Neural progenitor cell (in vitro differentiated cells): ENCODE measurements around the gene PPP1R27. TPM values are rescaled to one million over a fixed set of nuclear protein-coding genes. Genes with fewer than 3 reads are reported as not detected.

Source experiments
- DNase-seq: peaks from one replicate; pipeline ENCODE4 v3.0.0-alpha.2; 2016; ENCODE audit warnings: low spot score
- H2AFZ ChIP-seq: fragments of 200-600 bp; sonication (generic); replicated peaks from 2 replicates; pipeline ENCODE4 v1.6.1; 2016; ENCODE audit warnings: antibody characterized with exemption
- H3F3A ChIP-seq: fragments of 200-600 bp; sonication (generic); 2 replicates; pipeline ENCODE4 v1.6.1; 2016; ENCODE audit warnings: antibody characterized with exemption, low read depth
- H3K27ac ChIP-seq: fragments of 200-600 bp; sonication (generic); 2 replicates; pipeline ENCODE4 v1.5.1; 2016; ENCODE audit warnings: mild to moderate bottlenecking
- H3K27me3 ChIP-seq: fragments of 200-600 bp; sonication (generic); 2 replicates; pipeline ENCODE4 v1.6.1; 2016; ENCODE audit warnings: mild to moderate bottlenecking, moderate library complexity
- H3K36me3 ChIP-seq: fragments of 200-600 bp; sonication (generic); 2 replicates; pipeline ENCODE4 v1.5.1; 2016
- H3K4me1 ChIP-seq: fragments of 200-600 bp; sonication (generic); 2 replicates; pipeline ENCODE4 v1.6.1; 2016; ENCODE audit warnings: mixed run types
- H3K4me2 ChIP-seq: fragments of 200-600 bp; sonication (generic); 2 replicates; pipeline ENCODE4 v1.6.1; 2016
- H3K4me3 ChIP-seq: fragments of 200-600 bp; sonication (generic); 2 replicates; pipeline ENCODE4 v1.5.1; 2016
- H3K79me2 ChIP-seq: fragments of 200-600 bp; sonication (generic); 2 replicates; pipeline ENCODE4 v1.6.1; 2016; ENCODE audit warnings: low read depth
- H3K9ac ChIP-seq: fragments of 200-600 bp; sonication (generic); 2 replicates; pipeline ENCODE4 v1.6.1; 2016
- H3K9me3 ChIP-seq: fragments of 200-600 bp; sonication (generic); 2 replicates; pipeline ENCODE4 v1.5.1; 2016; ENCODE audit warnings: low read depth
- H4K20me1 ChIP-seq: fragments of 200-600 bp; sonication (generic); 2 replicates; pipeline ENCODE4 v1.6.1; 2016; ENCODE audit warnings: low read depth
- H3K27ac Mint-ChIP-seq: 3 replicates; pipeline ENCODE4 v1.8.0; 2021; ENCODE audit warnings: mixed read lengths
- H3K27me3 Mint-ChIP-seq: 2 replicates; pipeline ENCODE4 v1.8.0; 2022; ENCODE audit warnings: low read depth, mild to moderate bottlenecking, inconsistent platforms, moderate library complexity, mixed read lengths; ENCODE audit not compliant: insufficient read depth
- H3K36me3 Mint-ChIP-seq: 3 replicates; pipeline ENCODE4 v1.8.0; 2021; ENCODE audit warnings: mixed read lengths
- H3K4me1 Mint-ChIP-seq: 3 replicates; pipeline ENCODE4 v1.8.0; 2021; ENCODE audit warnings: mixed read lengths
- H3K4me3 Mint-ChIP-seq: 3 replicates; pipeline ENCODE4 v1.8.0; 2021; ENCODE audit warnings: mild to moderate bottlenecking, moderate library complexity, mixed read lengths
- H3K9me3 Mint-ChIP-seq: 3 replicates; pipeline ENCODE4 v1.8.0; 2020; ENCODE audit warnings: mixed read lengths
- CTCF ChIP-seq: fragments of 200-600 bp; sonication (generic); IDR thresholded peaks from 2 replicates; pipeline ENCODE4 v1.5.1; 2017; ENCODE audit warnings: antibody characterized with exemption, mild to moderate bottlenecking
- EZH2 ChIP-seq: fragments of 200-600 bp; sonication (generic); IDR thresholded peaks from 2 replicates; pipeline ENCODE4 v1.6.1; 2017; ENCODE audit warnings: antibody characterized with exemption, mild to moderate bottlenecking, moderate library complexity
- EZH2phosphoT487 ChIP-seq: fragments of 200-600 bp; sonication (generic); IDR thresholded peaks from 2 replicates; pipeline ENCODE4 v1.6.1; 2017; ENCODE audit warnings: antibody characterized with exemption
- total RNA-seq: library from RNA; depleted of rRNA; stranded (reverse); fragments of >200 nt; gene quantifications from 2 replicates; pipeline ENCODE4 v1.2.3, GENCODE V29; 2015; ENCODE audit warnings: low replicate concordance

Gene PPP1R27
- total RNA-seq = 0.12 TPM in 1 of 2 replicates, not detected in the other

GRCh38 chr17:81834831-81835267, at the start of gene PPP1R27:
Gene PPP1R27, minus strand, starts transcription at chr17:81835050. Its CDS starts 97 bp downstream, at chr17:81834953.
- Histone ChIP-seq H3F3A (peaks cover 16% of the 10 kb centered on the region), H3K27me3 (no peaks in the 10 kb centered on the region), H4K20me1 (peaks cover 13% of the 10 kb centered on the region), H2AFZ (no peak within 1 kb of the TSS), H3K4me2 (peak within 1 kb of the TSS; percentile 93), H3K79me2 (peaks cover 48% of the 10 kb centered on the region), H3K9ac (peak within 1 kb of the TSS; percentile 84), H3K4me3 (peak within 1 kb of the TSS; percentile 69), H3K36me3 (no peaks in the 10 kb centered on the region), H3K27ac (peak within 1 kb of the TSS; percentile 73), H3K4me1 (peaks cover 12% of the 10 kb centered on the region), H3K9me3 (no peaks in the 10 kb centered on the region)
- DNase-seq = no peak
- Mint-ChIP-seq H3K9me3 (no peaks in the 10 kb centered on the region), H3K27ac (peak within 1 kb of the TSS; percentile 50), H3K4me1 (peaks cover 13% of the 10 kb centered on the region), H3K4me3 (peak within 1 kb of the TSS; percentile 94), H3K27me3 (peaks cover 4% of the 10 kb centered on the region), H3K36me3 (no peaks in the 10 kb centered on the region)
- TF ChIP-seq CTCF = no peak
- TF ChIP-seq EZH2phosphoT487 = no peak
- no peak for TF ChIP-seq EZH2

GRCh38 chr17:81884520-81884919, 49.7 kb upstream of the PPP1R27 start:
- no peak overlapping the region for H3K27ac Mint-ChIP-seq
- Histone ChIP-seq H2AFZ (no peak overlapping the region), H3K27ac (no peak overlapping the region), H3F3A (peaks cover 13% of the 10 kb centered on the region), H3K4me3 (no peak overlapping the region), H3K4me2 (no peak overlapping the region), H3K36me3 (peaks cover 6% of the 10 kb centered on the region), H3K79me2 (peaks cover 26% of the 10 kb centered on the region), H3K4me1 (no peaks in the 10 kb centered on the region), H3K9ac (no peak overlapping the region), H3K27me3 (no peaks in the 10 kb centered on the region), H3K9me3 (no peaks in the 10 kb centered on the region), H4K20me1 (peaks cover 4% of the 10 kb centered on the region)
- no peaks in the 10 kb centered on the region for H3K9me3 Mint-ChIP-seq
- no peak overlapping the region for H3K4me3 Mint-ChIP-seq
- peaks cover 34% of the 10 kb centered on the region for H3K36me3 Mint-ChIP-seq
- DNase-seq = no peak
- peaks cover 5% of the 10 kb centered on the region for H3K27me3 Mint-ChIP-seq
- TF ChIP-seq EZH2phosphoT487 (no peak), EZH2 (no peak), CTCF (no peak)
- peaks cover 9% of the 10 kb centered on the region for H3K4me1 Mint-ChIP-seq

- H3K9me3 ChIP-seq = no peaks in the 10 kb centered on the region
- no peak overlapping the region for H3K4me3 ChIP-seq
- Mint-ChIP-seq H3K4me3 (no peak overlapping the region), H3K27me3 (no peaks in the 10 kb centered on the region), H3K9me3 (no peaks in the 10 kb centered on the region), H3K36me3 (peaks cover 15% of the 10 kb centered on the region), H3K27ac (no peak overlapping the region), H3K4me1 (no peaks in the 10 kb centered on the region)
- H3K9ac ChIP-seq = no peak overlapping the region
- H3F3A ChIP-seq = peaks cover 28% of the 10 kb centered on the region
- H3K4me2 ChIP-seq = no peak overlapping the region
- no peak overlapping the region for H3K27ac ChIP-seq
- H3K36me3 ChIP-seq = no peaks in the 10 kb centered on the region
- DNase-seq = no peak
- no peaks in the 10 kb centered on the region for H3K79me2 ChIP-seq
- H4K20me1 ChIP-seq = no peaks in the 10 kb centered on the region
- no peaks in the 10 kb centered on the region for H3K4me1 ChIP-seq
- TF ChIP-seq EZH2 (no peak), EZH2phosphoT487 (no peak), CTCF (no peak)
- no peaks in the 10 kb centered on the region for H3K27me3 ChIP-seq
- H2AFZ ChIP-seq = no peak overlapping the region
Observed at GRCh38 chr17:81879121-81879520, 44.3 kb upstream of the PPP1R27 start.
